ENCODE data around the gene DFFB. TPM values are rescaled to one million over a fixed set of nuclear protein-coding genes. Genes with fewer than 3 reads are reported as not detected.

The DFFB gene
- total RNA-seq, 1 donor from 2014 or later: 16.4 TPM

- H3K27me3 Mint-ChIP-seq (ENCODE audit: unreplicated experiment): peaks cover 8% of the 10 kb centered on the region
- no peaks in the 10 kb centered on the region for H3K36me3 Mint-ChIP-seq (ENCODE audit: unreplicated experiment)
- H3K4me1 Mint-ChIP-seq (ENCODE audit: low read depth, unreplicated experiment): peaks cover 15% of the 10 kb centered on the region
- H3K4me3 Mint-ChIP-seq (ENCODE audit: unreplicated experiment): peak within 1 kb of the TSS; percentile 91
- peak; percentile 93 for DNase-seq
- TF ChIP-seq CTCF (IDR thresholded peaks at IDR 0.05; ENCODE audit: partially characterized antibody, unreplicated experiment): no peak
- H3K27ac Mint-ChIP-seq (ENCODE audit: unreplicated experiment): peak within 1 kb of the TSS; percentile 98
- peaks cover 4% of the 10 kb centered on the region for H3K9me3 Mint-ChIP-seq (ENCODE audit: unreplicated experiment)
Measured at GRCh38 chr1:3900150-3900968, 43.1 kb downstream of the DFFB start, which contains the start of gene C1orf174. Gene C1orf174, minus strand, starts transcription at chr1:3900272. Its CDS starts 86 bp downstream, at chr1:3900186.

- peak; percentile 97 for DNase-seq
- H3K27me3 Mint-ChIP-seq (ENCODE audit: unreplicated experiment): peaks cover 8% of the 10 kb centered on the region
- H3K9me3 Mint-ChIP-seq (ENCODE audit: unreplicated experiment): peaks cover 4% of the 10 kb centered on the region
- H3K4me3 Mint-ChIP-seq (ENCODE audit: unreplicated experiment): peak overlapping the region; percentile 91
- H3K27ac Mint-ChIP-seq (ENCODE audit: unreplicated experiment): peak overlapping the region; percentile 98
- no peaks in the 10 kb centered on the region for H3K36me3 Mint-ChIP-seq (ENCODE audit: unreplicated experiment)
- TF ChIP-seq CTCF (IDR thresholded peaks at IDR 0.05; ENCODE audit: partially characterized antibody, unreplicated experiment): no peak
- peaks cover 15% of the 10 kb centered on the region for H3K4me1 Mint-ChIP-seq (ENCODE audit: low read depth, unreplicated experiment)
Measured at GRCh38 chr1:3900969-3901529, 43.8 kb downstream of the DFFB start.

- Mint-ChIP-seq H3K4me3 (ENCODE audit: unreplicated experiment) (peak overlapping the region; percentile 52), H3K27ac (ENCODE audit: unreplicated experiment) (no peak overlapping the region), H3K27me3 (ENCODE audit: unreplicated experiment) (peaks cover 8% of the 10 kb centered on the region), H3K4me1 (ENCODE audit: low read depth, unreplicated experiment) (peaks cover 15% of the 10 kb centered on the region), H3K36me3 (ENCODE audit: unreplicated experiment) (no peaks in the 10 kb centered on the region), H3K9me3 (ENCODE audit: unreplicated experiment) (peaks cover 4% of the 10 kb centered on the region)
- no peak for TF ChIP-seq CTCF (IDR thresholded peaks at IDR 0.05; ENCODE audit: partially characterized antibody, unreplicated experiment)
- DNase-seq: no peak
Measured at GRCh38 chr1:3902111-3902511, 44.8 kb downstream of the DFFB start.

- Mint-ChIP-seq H3K27me3 (ENCODE audit: unreplicated experiment) (peaks cover 6% of the 10 kb centered on the region), H3K4me3 (ENCODE audit: unreplicated experiment) (no peak overlapping the region), H3K4me1 (ENCODE audit: low read depth, unreplicated experiment) (peaks cover 15% of the 10 kb centered on the region), H3K27ac (ENCODE audit: unreplicated experiment) (no peak overlapping the region), H3K36me3 (ENCODE audit: unreplicated experiment) (no peaks in the 10 kb centered on the region), H3K9me3 (ENCODE audit: unreplicated experiment) (peaks cover 4% of the 10 kb centered on the region)
- no peak for TF ChIP-seq CTCF (IDR thresholded peaks at IDR 0.05; ENCODE audit: partially characterized antibody, unreplicated experiment)
- no peak for DNase-seq
Measured at GRCh38 chr1:3902571-3903091, 45.4 kb downstream of the DFFB start.
